Measurements from ENCODE around the gene TTYH2. TPM values are rescaled to one million over a fixed set of nuclear protein-coding genes. Genes with fewer than 3 reads are reported as not detected.
"Not testable (repeated sequence)": the region's sequence is repeated elsewhere in the genome, so short reads cannot be mapped to it uniquely, and the experiment has no call there.

Gene TTYH2
- total RNA-seq, 1 donor from 2014 or later = 30.3 TPM

- intact Hi-C loops (cut with DNase I) = no loop called here
- H3K36me3 ChIP-seq = peaks cover 0 to 11% of the 10 kb centered on the region in 2 donors
- TF ChIP-seq, protein P1, sequence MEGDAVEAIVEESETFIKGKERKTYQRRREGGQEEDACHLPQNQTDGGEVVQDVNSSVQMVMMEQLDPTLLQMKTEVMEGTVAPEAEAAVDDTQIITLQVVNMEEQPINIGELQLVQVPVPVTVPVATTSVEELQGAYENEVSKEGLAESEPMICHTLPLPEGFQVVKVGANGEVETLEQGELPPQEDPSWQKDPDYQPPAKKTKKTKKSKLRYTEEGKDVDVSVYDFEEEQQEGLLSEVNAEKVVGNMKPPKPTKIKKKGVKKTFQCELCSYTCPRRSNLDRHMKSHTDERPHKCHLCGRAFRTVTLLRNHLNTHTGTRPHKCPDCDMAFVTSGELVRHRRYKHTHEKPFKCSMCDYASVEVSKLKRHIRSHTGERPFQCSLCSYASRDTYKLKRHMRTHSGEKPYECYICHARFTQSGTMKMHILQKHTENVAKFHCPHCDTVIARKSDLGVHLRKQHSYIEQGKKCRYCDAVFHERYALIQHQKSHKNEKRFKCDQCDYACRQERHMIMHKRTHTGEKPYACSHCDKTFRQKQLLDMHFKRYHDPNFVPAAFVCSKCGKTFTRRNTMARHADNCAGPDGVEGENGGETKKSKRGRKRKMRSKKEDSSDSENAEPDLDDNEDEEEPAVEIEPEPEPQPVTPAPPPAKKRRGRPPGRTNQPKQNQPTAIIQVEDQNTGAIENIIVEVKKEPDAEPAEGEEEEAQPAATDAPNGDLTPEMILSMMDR (IDR thresholded peaks at IDR 0.05) = no peak
- no peak for DNase-seq (ENCODE audit: low spot score in 2 of 2)
- H3K4me3 ChIP-seq = no peak overlapping the region
- H3K9me3 ChIP-seq = no peaks in the 10 kb centered on the region
- no peaks in the 10 kb centered on the region for H3K27me3 ChIP-seq
- no peaks in the 10 kb centered on the region for H3K4me1 ChIP-seq
- no peak overlapping the region for H3K27ac ChIP-seq
Measured at GRCh38 chr17:74260525-74260850, 47.1 kb downstream of the TTYH2 start.

- no peak overlapping the region for H3K27ac ChIP-seq
- H3K36me3 ChIP-seq = peaks cover 0 to 5% of the 10 kb centered on the region in 2 donors
- intact Hi-C loops (cut with DNase I) = no loop called here
- DNase-seq (ENCODE audit: low spot score in 2 of 2) = no peak
- H3K4me1 ChIP-seq = no peaks in the 10 kb centered on the region
- TF ChIP-seq, protein P1 (IDR thresholded peaks at IDR 0.05) = no peak
- no peak overlapping the region for H3K4me3 ChIP-seq
- no peaks in the 10 kb centered on the region for H3K27me3 ChIP-seq
- no peaks in the 10 kb centered on the region for H3K9me3 ChIP-seq
Measured at GRCh38 chr17:74262601-74263000, 49.2 kb downstream of the TTYH2 start.

DNA sequence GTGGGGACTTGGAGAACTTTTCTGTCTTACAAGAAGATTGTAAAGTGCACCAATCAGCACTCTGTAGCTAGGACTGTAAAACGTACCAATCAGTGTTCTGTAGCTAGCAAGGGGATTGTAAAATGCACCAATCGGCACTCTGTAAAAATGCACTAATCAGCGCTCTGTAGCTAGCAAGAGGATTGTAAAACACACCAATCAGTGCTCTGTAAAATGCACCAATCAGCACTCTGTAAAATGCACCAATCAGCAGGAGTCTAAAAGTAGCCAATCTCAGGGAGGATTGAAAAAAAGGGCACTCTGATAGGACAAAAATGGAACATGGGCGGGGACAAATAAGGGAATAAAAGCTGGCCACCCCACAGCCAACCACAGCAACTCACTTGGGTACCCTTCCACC, 53.7 kb downstream of the TTYH2 start:
- intact Hi-C loops (cut with DNase I); DNase-seq (ENCODE audit: low spot score in 2 of 2); H3K36me3 ChIP-seq: not testable (repeated sequence)

GRCh38 chr17:74267579-74267978, 54.2 kb downstream of the TTYH2 start:
- intact Hi-C loops (cut with DNase I) = no loop called here

More for the DNA sequence above, 53.7 kb downstream of the TTYH2 start:
- not testable (repeated sequence) for H3K4me3 ChIP-seq, H3K4me1 ChIP-seq, H3K27ac ChIP-seq, H3K9me3 ChIP-seq, H3K27me3 ChIP-seq

GRCh38 chr17:74267987-74268499, 54.7 kb downstream of the TTYH2 start:
- DNase-seq (ENCODE audit: low spot score in 2 of 2) = no peak
- TF ChIP-seq, protein P1 (IDR thresholded peaks at IDR 0.05) = no peak
- intact Hi-C loops (cut with DNase I) = no loop called here

More at GRCh38 chr17:74267579-74267978, 54.2 kb downstream of the TTYH2 start:
- no peak for DNase-seq (ENCODE audit: low spot score in 2 of 2)
- Histone ChIP-seq H3K27ac (no peak overlapping the region), H3K27me3 (no peaks in the 10 kb centered on the region), H3K9me3 (no peaks in the 10 kb centered on the region), H3K4me3 (no peak overlapping the region), H3K36me3 (no peaks in the 10 kb centered on the region), H3K4me1 (no peaks in the 10 kb centered on the region)
- TF ChIP-seq, protein P1 (IDR thresholded peaks at IDR 0.05) = no peak

GRCh38 chr17:74268558-74268957, 55.2 kb downstream of the TTYH2 start:
- intact Hi-C loops (cut with DNase I) = no loop called here
- DNase-seq (ENCODE audit: low spot score in 2 of 2) = no peak
- Histone ChIP-seq H3K36me3 (no peaks in the 10 kb centered on the region), H3K9me3 (no peaks in the 10 kb centered on the region), H3K27me3 (no peaks in the 10 kb centered on the region), H3K27ac (no peak overlapping the region), H3K4me1 (no peaks in the 10 kb centered on the region), H3K4me3 (no peak overlapping the region)
- TF ChIP-seq, protein P1 (IDR thresholded peaks at IDR 0.05) = no peak

More at GRCh38 chr17:74267987-74268499, 54.7 kb downstream of the TTYH2 start:
- Histone ChIP-seq H3K27ac (no peak overlapping the region), H3K27me3 (no peaks in the 10 kb centered on the region), H3K4me1 (no peaks in the 10 kb centered on the region), H3K4me3 (no peak overlapping the region), H3K9me3 (no peaks in the 10 kb centered on the region), H3K36me3 (no peaks in the 10 kb centered on the region)

Data from ascending aorta (tissue), 2 donors.